HepG2 (cell line): ENCODE results near the gene PSMD2. TPM values are rescaled to one million over a fixed set of nuclear protein-coding genes. Genes with fewer than 3 reads are reported as not detected.
A peak's percentile ranks its signal among the peaks of the same experiment; 100 is the strongest.

ENCODE experiments used
- ATAC-seq: fragments of 200-7000 bp; cut with Tn5 transposase; 3 replicates; pipeline ENCODE4 v1.9.1; 2020; ENCODE audit warnings: mild to moderate bottlenecking, moderate library complexity
- BruUV-seq: library from RNA; stranded (reverse); fragments of 400-500 nt; replicated peaks from 2 replicates; lab custom pipeline; 2021; lab: Mats Ljungman, UMichigan
- CTCF ChIA-PET: fragments of 300-600 bp; formaldehyde crosslinking; extraction: SDS; loops from one replicate; lab custom pipeline; 2021; ENCODE audit warnings: low total read pairs, inconsistent platforms, low intra/inter-chr PET ratio; lab: Yijun Ruan, JAX
- POLR2A ChIA-PET: fragments of 350-600 bp; sonication (Branson Sonifier 250); formaldehyde crosslinking; loops from one replicate; lab custom pipeline; 2020; ENCODE audit warnings: antibody characterized with exemption, inconsistent platforms; lab: Yijun Ruan, JAX
- DNase-seq: peaks from one replicate; pipeline ENCODE4 v3.0.0-alpha.2; 2015; ENCODE audit warnings: low spot score
- FAIRE-seq: peaks from 3 replicates; lab custom pipeline; 2011; peaks lifted over from hg19 to GRCh38; lab: Jason Lieb, UNC
- H2AFZ ChIP-seq: one replicate; pipeline ENCODE4 v1.6.1; 2011; ENCODE audit warnings: low read length, inconsistent platforms
- H3K27ac ChIP-seq: fragments of 300-600 bp; 3 replicates; pipeline ENCODE4 v1.8.0; 2011; ENCODE audit warnings: mixed run types, mild to moderate bottlenecking, mixed read lengths, low read length, inconsistent platforms; ENCODE audit not compliant: insufficient read depth; ENCODE audit errors: extremely low read length
- H3K27me3 ChIP-seq, 2 experiments: fragments of 200-600 bp in 1 of 2; 2 replicates in 1 of 2; 3 replicates in 1 of 2; pipeline versions ENCODE4 v1.6.0 to v1.8.0; 2011; ENCODE audit warnings: low read length in 2 of 2, mild to moderate bottlenecking in 2 of 2, moderate library complexity in 2 of 2, inconsistent platforms in 1 of 2; ENCODE audit not compliant: insufficient read depth in 2 of 2, control insufficient read depth in 1 of 2
- H3K36me3 ChIP-seq, 2 experiments: fragments of 200-600 bp in 1 of 2; replicated peaks in 1 of 2; 2 replicates in 1 of 2; 3 replicates in 1 of 2; pipeline versions ENCODE4 v1.5.1 to v1.8.0; 2011; ENCODE audit warnings: low read length in 2 of 2, inconsistent platforms in 1 of 2; ENCODE audit not compliant: insufficient read depth in 2 of 2, control insufficient read depth in 1 of 2
- H3K4me1 ChIP-seq: 2 replicates; pipeline ENCODE4 v1.5.1; 2012; ENCODE audit warnings: low read length, inconsistent platforms; ENCODE audit not compliant: insufficient read depth
- H3K4me2 ChIP-seq: 2 replicates; pipeline ENCODE4 v1.6.0; 2011; ENCODE audit warnings: low read depth, low read length, inconsistent platforms
- H3K4me3 ChIP-seq, 3 experiments: fragments of 200-600 bp in 1 of 3; sonication (generic), shearing (Covaris generic) in 1 of 3; replicated peaks in 1 of 3; 2 replicates each; pipeline ENCODE4 v1.5.1; 2011 to 2016; ENCODE audit warnings: low read length in 3 of 3, inconsistent platforms in 2 of 3, low read depth in 2 of 3, mild to moderate bottlenecking in 2 of 3, control low read depth in 1 of 3, mixed read lengths in 1 of 3; ENCODE audit not compliant: insufficient read depth in 1 of 3
- H3K79me2 ChIP-seq: one replicate; pipeline ENCODE4 v1.6.1; 2011; ENCODE audit warnings: low read length, inconsistent platforms; ENCODE audit not compliant: insufficient read depth
- H3K9ac ChIP-seq: 2 replicates; pipeline ENCODE4 v1.6.0; 2011; ENCODE audit warnings: mild to moderate bottlenecking, low read depth, low read length, inconsistent platforms; ENCODE audit not compliant: insufficient read depth
- H3K9me3 ChIP-seq: 2 replicates; pipeline ENCODE4 v1.5.1; 2012; ENCODE audit warnings: mild to moderate bottlenecking, low read length
- H4K20me1 ChIP-seq: 2 replicates; pipeline ENCODE4 v1.6.0; 2011; ENCODE audit warnings: inconsistent platforms, mild to moderate bottlenecking, low read length, moderate library complexity; ENCODE audit not compliant: insufficient read depth
- HBP1 ChIP-seq: IDR thresholded peaks from 2 replicates; pipeline ENCODE4 v1.6.1; 2016; ENCODE audit warnings: low read depth, control low read depth
- HOXD1 ChIP-seq: sonication (generic); formaldehyde crosslinking; IDR thresholded peaks from 2 replicates; pipeline ENCODE4 v1.5.0; 2020; ENCODE audit warnings: missing genetic modification reagents
- KDM5B ChIP-seq: sonication (generic); formaldehyde crosslinking; IDR thresholded peaks from 2 replicates; pipeline ENCODE4 v1.4.0; 2020; ENCODE audit warnings: missing genetic modification reagents, mild to moderate bottlenecking, borderline replicate concordance
- PRDM10 ChIP-seq: sonication (generic); formaldehyde crosslinking; IDR thresholded peaks from 2 replicates; pipeline ENCODE4 v1.4.0; 2020; ENCODE audit warnings: low read depth, missing genetic modification reagents
- ZNF337 ChIP-seq: sonication (generic); formaldehyde crosslinking; IDR thresholded peaks from 2 replicates; pipeline ENCODE4 v1.5.1; 2020; ENCODE audit warnings: missing genetic modification reagents, low read depth, mild to moderate bottlenecking, borderline replicate concordance
- ZNF576 ChIP-seq: sonication (generic); formaldehyde crosslinking; IDR thresholded peaks from 2 replicates; pipeline ENCODE4 v1.4.0; 2020; ENCODE audit warnings: mild to moderate bottlenecking, missing genetic modification reagents
- ZNF629 ChIP-seq: sonication (generic); formaldehyde crosslinking; conservative IDR thresholded peaks from 2 replicates; pipeline ENCODE4 v1.5.0; 2020; ENCODE audit warnings: missing genetic modification reagents
- WGBS: methylation state at CpG from one replicate; pipeline ENCODE4 v1.1.6; 2017; ENCODE audit warnings: low lambda C conversion rate; 5-methylcytosine and 5-hydroxymethylcytosine counted together
- in situ Hi-C: cut with HindIII; loops from 2 replicates; pipeline ENCODE4 v1.10.0; 2017; ENCODE audit warnings: low pct_unique_long_range_greater_than_20kb; ENCODE audit not compliant: extremely low pct_ligation_motif_present
- intact Hi-C: fragments of 100-400 bp; cut with micrococcal nuclease; formaldehyde crosslinking; loops from one replicate; pipeline ENCODE4 v1.10.0; 2022; ENCODE audit not compliant: unreplicated experiment
- polyA plus RNA-seq, 8 experiments: library from polyadenylated mRNA; depleted of rRNA in 3 of 8; stranded (reverse) in 7 of 8; unstranded in 1 of 8; fragments of >200 nt; fragmentation: Illumina TruSeq in 4 of 8; extraction: Trizol in 4 of 8; gene quantifications; 2 replicates each; pipeline versions ENCODE4 v1.2.1 to v1.2.3, GENCODE V29; 2011 to 2016; ENCODE audit warnings: low read depth in 4 of 8, missing spikeins in 1 of 8, mixed read lengths in 1 of 8; ENCODE audit not compliant: insufficient read depth in 1 of 8
- total RNA-seq, 5 experiments: library from RNA; depleted of rRNA; stranded (reverse); fragments of >200 nt; fragmentation: Illumina TruSeq; extraction: Trizol; gene quantifications; 2 replicates each; pipeline ENCODE4 v1.2.3, GENCODE V29; 2016; ENCODE audit warnings: low read depth in 1 of 5

PSMD2 gene
- total and polyA plus RNA-seq, 2 of the 13 experiments (the other 11 are each of a cell fraction or from before 2014, with no cell fraction given), result 125 to 200 TPM

GRCh38 chr3:184348057-184348382, 49.0 kb downstream of the PSMD2 start (continued):
- TF ChIP-seq PRDM10 (CRISPR knock-in tag) (no peak), ZNF337 (CRISPR knock-in tag) (no peak), HOXD1 (CRISPR knock-in tag) (no peak), KDM5B (CRISPR knock-in tag) (no peak), HBP1 (CRISPR knock-in tag) (no peak)

GRCh38 chr3:184349563-184350470, 50.8 kb downstream of the PSMD2 start:
- ATAC-seq, result no peak
- Histone ChIP-seq H3K27me3 (no peaks in the 10 kb centered on the region), H2AFZ (no peak overlapping the region), H3K9ac (no peak overlapping the region), H3K9me3 (no peaks in the 10 kb centered on the region)
- WGBS, result 90% methylated on average over 10 of the region's 10 CpGs
- BruUV-seq, result no TSS peak
- intact Hi-C loops, result no loop called here
- no peak for FAIRE-seq
- no peak for TF ChIP-seq ZNF576 (CRISPR knock-in tag)
- peak; percentile 31; the same call in 1 of the 2 replicates for TF ChIP-seq ZNF629
- TF ChIP-seq, all 625 proteins: peak for 1
- Histone ChIP-seq H3K4me3 (no peak overlapping the region), H3K27ac (no peak overlapping the region), H4K20me1 (no peaks in the 10 kb centered on the region), H3K36me3 (peaks cover 7 to 28% of the 10 kb centered on the region in 2 experiments; a peak in 4 of 5 replicates), H3K4me2 (no peak overlapping the region), H3K4me1 (peaks cover 33% of the 10 kb centered on the region), H3K79me2 (no peaks in the 10 kb centered on the region)
- in situ Hi-C loops, result loop anchor here (5.0 kb wide), 1 partner anchor 192 kb away; no protein-coding TSS in a partner anchor
- POLR2A ChIA-PET, result interaction anchor here (2.8 kb wide), 1 partner anchor 12 kb away, joined by 11 read pairs; the partner anchor contains the start of genes CLCN2 and POLR2H
- CTCF ChIA-PET, result no interaction called here
- DNase-seq, result no peak
